Ectodermal cell (in vitro differentiated cells): ENCODE measurements around the gene AGPAT4.

Experiments used
- H3K27ac ChIP-seq: 2 replicates; pipeline ENCODE4 v1.7.0; 2013; ENCODE audit warnings: mild to moderate bottlenecking, low read depth, low read length; ENCODE audit not compliant: insufficient read depth, poor library complexity, severe bottlenecking
- H3K27me3 ChIP-seq: 2 replicates; pipeline ENCODE4 v1.7.0; 2013; ENCODE audit warnings: mild to moderate bottlenecking, low read length; ENCODE audit not compliant: insufficient read depth, control insufficient read depth, poor library complexity, severe bottlenecking
- H3K36me3 ChIP-seq: one replicate; pipeline ENCODE4 v1.7.0; 2013; ENCODE audit warnings: low read length; ENCODE audit not compliant: control insufficient read depth, insufficient read depth
- H3K4me1 ChIP-seq: one replicate; pipeline ENCODE4 v1.7.0; 2013; ENCODE audit warnings: low read length; ENCODE audit not compliant: control insufficient read depth, insufficient read depth
- H3K4me3 ChIP-seq: 2 replicates; pipeline ENCODE4 v1.7.0; 2013; ENCODE audit warnings: low read depth, low read length, control low read depth; ENCODE audit not compliant: insufficient read depth
- H3K9me3 ChIP-seq: 2 replicates; pipeline ENCODE4 v1.7.0; 2013; ENCODE audit warnings: mild to moderate bottlenecking, low read length, moderate library complexity; ENCODE audit not compliant: control insufficient read depth
- WGBS, 2 experiments: methylation state at CpG; one replicate each; pipeline ENCODE4 v1.1.7; 2013; ENCODE audit warnings: missing lambda C conversion rate in 2 of 2; 5-methylcytosine and 5-hydroxymethylcytosine counted together

The AGPAT4 gene

DNA sequence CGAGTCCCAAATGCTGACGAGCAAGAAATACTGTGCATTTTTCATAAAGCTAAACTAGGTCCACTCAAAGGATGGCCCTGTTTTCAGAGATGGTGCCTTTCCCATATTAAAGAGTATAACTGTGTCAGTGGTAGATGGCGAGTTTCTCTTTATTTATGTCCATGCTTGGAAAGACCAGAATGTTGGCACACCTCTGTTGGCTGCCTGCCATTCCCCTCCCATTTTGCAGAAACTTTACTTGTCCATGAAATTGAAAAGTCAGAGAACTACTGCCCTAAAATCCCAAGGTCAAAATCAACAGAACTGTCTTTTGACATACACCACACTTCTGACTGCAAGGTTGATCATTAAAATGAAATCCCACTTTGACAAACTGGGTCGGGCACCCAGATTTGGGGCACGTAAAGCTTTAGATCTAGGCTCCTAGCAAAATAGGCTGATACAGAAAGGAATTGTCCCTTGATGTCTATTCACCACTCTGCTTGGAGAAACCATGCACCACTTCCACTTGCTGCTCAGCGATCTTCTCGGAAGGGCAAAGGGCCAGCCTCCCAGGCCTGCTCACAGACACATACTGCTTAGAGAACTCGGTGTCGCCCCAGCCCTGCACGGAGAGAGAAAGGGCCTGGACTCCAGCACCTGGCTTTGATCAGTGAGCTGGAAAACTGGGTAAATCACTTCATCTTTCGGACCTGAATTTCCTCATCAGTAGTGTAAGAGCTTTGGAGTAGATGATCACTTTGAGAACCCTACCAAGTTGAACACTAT, 130.0 kb downstream of the AGPAT4 start:
- Histone ChIP-seq H3K27me3 (no peaks in the 10 kb centered on the region), H3K4me1 (no peaks in the 10 kb centered on the region), H3K27ac (no peak overlapping the region), H3K4me3 (no peak overlapping the region), H3K9me3 (no peaks in the 10 kb centered on the region), H3K36me3 (peaks cover 7% of the 10 kb centered on the region)
- WGBS, 2 experiments = 95 to 96% methylated on average over 11 of the region's 11 CpGs

DNA sequence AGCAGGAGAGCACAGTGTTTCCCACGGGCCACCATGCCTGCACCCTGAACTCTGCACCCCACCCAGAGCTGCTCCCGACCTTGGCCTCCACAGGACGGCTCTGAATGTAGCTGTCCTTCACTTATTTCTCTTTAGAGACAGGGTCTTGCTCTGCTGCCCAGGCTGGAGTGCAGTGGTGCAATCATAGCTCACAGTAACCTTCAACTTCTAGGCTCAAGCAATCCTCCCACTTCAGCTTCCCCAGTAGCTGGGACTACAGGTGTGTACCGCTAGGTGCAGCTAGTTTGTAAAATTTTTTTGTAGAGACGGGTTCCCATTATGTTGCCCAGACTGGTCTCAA, 130.9 kb downstream of the AGPAT4 start:
- no peaks in the 10 kb centered on the region for H3K4me1 ChIP-seq
- H3K27me3 ChIP-seq = no peaks in the 10 kb centered on the region
- WGBS, 2 experiments = 92 to 95% methylated on average over 5 of the region's 5 CpGs
- peaks cover 3% of the 10 kb centered on the region for H3K36me3 ChIP-seq
- no peak overlapping the region for H3K27ac ChIP-seq
- H3K4me3 ChIP-seq = no peak overlapping the region
- H3K9me3 ChIP-seq = no peaks in the 10 kb centered on the region

DNA sequence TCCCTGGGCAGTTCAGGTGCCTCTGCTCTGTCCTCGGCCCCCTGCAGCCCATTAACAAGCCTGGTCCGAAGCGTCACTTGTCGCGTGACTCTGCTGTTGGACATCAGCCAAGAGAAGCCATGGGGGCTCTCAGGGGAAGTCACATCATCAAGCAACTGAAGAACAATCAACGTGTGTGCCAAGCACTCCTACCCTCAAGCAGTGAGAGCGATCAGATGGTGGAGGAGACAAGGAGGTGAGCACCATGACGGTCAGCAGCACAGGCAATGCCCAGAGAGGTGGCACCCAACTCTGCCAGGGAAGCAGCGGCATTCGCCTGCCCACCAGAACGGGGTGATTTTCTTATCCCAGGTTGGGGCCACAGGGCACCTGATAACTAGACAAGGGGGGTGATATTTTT, 132.7 kb downstream of the AGPAT4 start:
- 92 to 93% methylated on average over 11 of the region's 11 CpGs for WGBS, 2 experiments
- Histone ChIP-seq H3K27me3 (no peaks in the 10 kb centered on the region), H3K4me3 (no peak overlapping the region), H3K27ac (no peak overlapping the region), H3K4me1 (no peaks in the 10 kb centered on the region), H3K9me3 (no peaks in the 10 kb centered on the region), H3K36me3 (no peaks in the 10 kb centered on the region)

DNA sequence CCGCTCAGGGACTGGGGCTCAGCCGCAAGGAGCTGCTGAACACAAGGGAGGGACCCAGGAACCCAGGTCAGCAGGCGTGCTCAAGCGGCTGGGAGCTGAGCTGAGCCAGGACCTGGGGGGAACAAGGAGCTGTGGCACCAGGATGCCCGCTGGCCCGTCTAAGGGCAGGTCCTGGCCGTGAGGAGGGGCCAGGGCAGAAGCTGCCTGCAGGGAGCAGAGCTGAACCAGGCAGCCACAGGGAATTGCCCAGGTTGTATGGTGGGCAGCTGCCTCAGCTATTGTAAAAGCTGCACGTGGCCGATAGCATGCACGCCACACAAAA, 133.3 kb downstream of the AGPAT4 start:
- Histone ChIP-seq H3K36me3 (peaks cover 6% of the 10 kb centered on the region), H3K27me3 (no peaks in the 10 kb centered on the region), H3K4me3 (no peak overlapping the region), H3K4me1 (no peaks in the 10 kb centered on the region), H3K9me3 (no peaks in the 10 kb centered on the region), H3K27ac (no peak overlapping the region)
- 94 to 96% methylated on average over 10 of the region's 10 CpGs for WGBS, 2 experiments

DNA sequence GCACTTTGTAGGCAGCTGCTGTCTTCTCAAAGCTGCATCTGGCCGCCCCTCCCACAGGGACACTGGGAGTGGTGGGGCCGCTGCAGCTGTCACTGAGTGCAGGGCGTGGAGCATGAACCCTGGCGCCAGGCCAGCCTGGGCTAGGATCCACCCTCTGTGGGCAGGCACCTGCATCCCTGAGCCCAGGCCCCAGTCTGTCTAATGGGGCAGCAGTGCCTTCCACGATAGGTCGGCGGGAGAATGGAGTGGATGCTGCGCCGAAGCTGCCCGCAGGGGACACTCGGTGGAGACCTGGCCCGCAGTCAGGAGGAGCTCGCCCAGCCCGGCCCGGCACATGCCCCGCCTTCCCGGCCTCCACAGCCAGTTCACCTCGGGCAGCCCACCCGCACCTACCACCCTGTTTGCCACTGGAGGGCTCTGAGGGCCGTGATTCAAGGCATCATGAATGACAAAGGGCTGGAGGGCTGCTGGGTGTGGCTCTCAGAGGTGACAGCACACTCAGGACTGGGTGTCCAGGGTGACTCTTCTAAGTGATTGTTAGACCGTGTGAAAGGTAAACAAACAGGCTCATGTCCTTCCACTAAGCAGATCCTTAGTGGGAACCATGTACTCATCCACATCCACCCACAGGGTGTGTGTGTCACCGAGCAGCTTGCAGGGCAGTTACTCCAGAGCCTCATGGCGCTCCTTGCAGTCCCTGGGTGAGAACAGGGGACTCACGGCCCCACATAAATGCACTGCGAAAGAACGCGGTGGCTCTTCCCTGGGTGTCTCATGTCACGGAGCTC, 133.9 kb downstream of the AGPAT4 start:
- Histone ChIP-seq H3K36me3 (peaks cover 6% of the 10 kb centered on the region), H3K4me1 (no peaks in the 10 kb centered on the region), H3K9me3 (no peaks in the 10 kb centered on the region), H3K27ac (no peak overlapping the region), H3K4me3 (no peak overlapping the region), H3K27me3 (no peaks in the 10 kb centered on the region)
- WGBS, 2 experiments = 92 to 94% methylated on average over 28 of the region's 28 CpGs

DNA sequence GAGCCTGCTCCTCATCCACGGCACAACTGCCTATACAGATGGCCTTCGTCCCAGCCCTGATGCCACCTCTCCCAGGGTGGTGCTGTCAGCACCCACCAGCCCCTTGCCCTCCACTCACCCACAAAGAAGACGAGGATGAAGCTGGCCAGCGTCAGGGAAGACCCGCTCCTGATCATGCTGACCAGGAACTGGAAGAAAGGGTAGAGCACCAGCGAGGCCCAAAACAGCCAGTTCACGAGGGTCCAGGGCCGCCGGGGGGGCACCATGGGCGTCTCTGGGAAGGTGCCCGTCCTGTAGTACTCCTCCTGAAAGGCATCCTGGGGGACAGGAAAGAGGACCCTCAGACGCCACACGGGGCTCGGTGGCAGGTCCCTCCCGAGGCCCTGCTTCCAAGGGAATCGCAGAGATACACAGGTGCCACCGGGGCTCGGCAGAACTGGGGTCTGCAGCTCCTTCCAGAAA, 134.5 kb downstream of the AGPAT4 start:
- H3K9me3 ChIP-seq = no peaks in the 10 kb centered on the region

DNA sequence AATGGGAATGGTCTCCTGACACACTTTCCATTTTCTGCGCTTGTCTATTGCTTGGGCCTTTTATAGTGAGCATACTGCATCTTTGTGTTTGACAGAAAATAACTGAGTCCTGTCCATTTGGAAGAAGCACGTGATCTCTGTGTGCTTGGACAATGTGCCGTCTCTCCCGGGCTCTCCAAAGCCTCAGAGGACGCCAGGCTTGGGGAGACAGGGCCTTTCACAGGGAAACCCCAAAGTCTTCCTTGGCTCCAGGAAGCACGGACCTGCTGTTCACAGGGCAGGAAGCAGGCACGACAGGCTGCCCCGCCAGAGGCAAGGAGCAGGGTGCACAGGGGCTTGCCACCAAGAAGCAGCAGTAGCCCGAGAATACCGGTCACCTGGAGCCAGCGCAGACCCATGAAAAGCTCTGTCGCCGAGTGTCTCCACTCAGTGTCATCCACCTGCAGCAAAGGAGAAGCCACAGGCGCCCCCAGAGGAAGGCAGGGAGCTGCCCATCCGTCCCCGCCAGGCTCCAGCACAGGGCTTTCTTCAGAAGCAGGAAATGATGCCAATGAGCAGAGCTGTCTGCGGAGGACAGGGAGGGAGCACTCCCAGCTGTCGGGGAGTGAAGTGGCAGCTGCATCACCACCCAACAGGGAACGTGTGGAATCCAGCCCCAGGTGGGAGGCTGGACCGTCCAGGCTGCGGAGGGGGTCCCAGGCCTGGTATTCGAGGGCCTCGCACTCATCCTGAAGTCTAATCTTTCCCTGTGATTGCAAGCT, 135.1 kb downstream of the AGPAT4 start:
- 93 to 94% methylated on average over 23 of the region's 23 CpGs for WGBS, 2 experiments
- Histone ChIP-seq H3K4me1 (no peaks in the 10 kb centered on the region), H3K4me3 (no peak overlapping the region), H3K27ac (no peak overlapping the region), H3K27me3 (no peaks in the 10 kb centered on the region), H3K9me3 (no peaks in the 10 kb centered on the region), H3K36me3 (peaks cover 10% of the 10 kb centered on the region)

More for the DNA sequence above, 134.5 kb downstream of the AGPAT4 start:
- Histone ChIP-seq H3K4me3 (no peak overlapping the region), H3K27me3 (no peaks in the 10 kb centered on the region), H3K4me1 (no peaks in the 10 kb centered on the region), H3K36me3 (peaks cover 6% of the 10 kb centered on the region), H3K27ac (no peak overlapping the region)
- WGBS, 2 experiments = 94 to 96% methylated on average over 18 of the region's 18 CpGs

DNA sequence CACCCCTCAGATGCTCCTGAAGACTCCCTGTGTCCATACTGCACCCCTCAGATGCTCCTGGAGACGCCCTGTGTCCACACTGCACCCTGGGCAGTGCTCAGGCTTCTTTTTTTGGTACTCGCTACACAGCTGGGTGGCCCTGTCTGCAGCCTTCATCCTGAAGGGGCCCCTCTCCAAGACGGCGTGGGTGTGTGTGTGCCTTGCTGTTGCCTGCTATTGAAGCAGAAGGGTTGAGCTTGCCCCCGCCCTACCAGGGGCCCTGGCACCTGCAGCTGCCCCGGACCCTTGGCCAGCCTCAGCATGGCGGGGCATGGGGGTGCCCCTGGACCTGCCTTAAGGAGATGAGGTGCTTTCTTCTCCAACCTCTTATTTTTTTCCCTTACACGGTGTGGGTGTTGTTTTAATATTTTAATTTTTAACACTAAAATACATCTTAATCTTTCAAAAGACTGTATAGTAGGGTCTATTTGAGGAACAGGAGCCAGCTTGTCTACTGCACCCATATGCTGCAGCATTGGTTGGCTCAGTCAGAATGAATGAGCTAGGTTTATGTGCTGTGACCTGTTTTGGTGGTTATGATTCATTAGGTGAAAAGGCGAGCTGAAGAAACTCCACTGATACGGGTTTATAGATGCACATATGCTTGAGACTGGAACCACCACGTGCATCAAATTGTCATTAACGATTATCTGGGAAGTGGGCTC, 135.9 kb downstream of the AGPAT4 start:
- WGBS, 2 experiments = 93 to 95% methylated on average over 11 of the region's 12 CpGs
- Histone ChIP-seq H3K27ac (no peak overlapping the region), H3K27me3 (no peaks in the 10 kb centered on the region), H3K36me3 (peaks cover 13% of the 10 kb centered on the region), H3K4me1 (no peaks in the 10 kb centered on the region), H3K9me3 (no peaks in the 10 kb centered on the region), H3K4me3 (no peak overlapping the region)

DNA sequence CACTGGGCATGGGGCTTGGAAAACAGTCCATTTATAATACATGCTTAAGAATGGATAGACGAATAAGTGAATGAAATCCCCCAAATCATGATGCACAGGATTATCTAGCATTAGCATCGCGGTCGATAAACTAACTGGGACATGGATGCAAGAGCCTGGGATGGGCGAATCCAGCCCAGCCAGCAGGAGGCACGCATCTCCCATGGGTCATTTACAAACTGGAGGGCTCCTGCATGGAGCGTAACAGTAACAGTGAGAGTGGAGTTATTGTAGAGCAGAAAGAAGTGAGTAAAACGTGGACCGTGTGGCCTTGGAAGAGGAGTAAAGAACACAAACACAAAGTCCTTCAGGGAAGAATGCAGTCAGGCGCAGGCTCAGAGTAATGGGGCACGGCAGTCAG, 136.5 kb downstream of the AGPAT4 start:
- H3K36me3 ChIP-seq = peaks cover 17% of the 10 kb centered on the region
- WGBS, 2 experiments = 95 to 97% methylated on average over 11 of the region's 11 CpGs

More for the DNA sequence above, 136.5 kb downstream of the AGPAT4 start:
- Histone ChIP-seq H3K27me3 (no peaks in the 10 kb centered on the region), H3K27ac (no peak overlapping the region), H3K4me3 (no peak overlapping the region), H3K4me1 (no peaks in the 10 kb centered on the region), H3K9me3 (no peaks in the 10 kb centered on the region)
